SU-DHL-6 (cell line): ENCODE measurements around the gene OR4M2.
"Not testable (repeated sequence)": the region's sequence is repeated elsewhere in the genome, so short reads cannot be mapped to it uniquely, and the experiment has no call there.

Experiments used
- H2AFZ ChIP-seq: fragments of 200-600 bp; sonication (generic); 2 replicates; pipeline ENCODE4 v1.6.1; 2014; ENCODE audit warnings: low read depth, mild to moderate bottlenecking, moderate library complexity, mixed read lengths, antibody characterized with exemption, low read length; ENCODE audit not compliant: severe bottlenecking
- H3F3A ChIP-seq: fragments of 200-600 bp; shearing (Covaris generic); 2 replicates; pipeline ENCODE4 v1.6.0; 2016; ENCODE audit warnings: antibody characterized with exemption, mild to moderate bottlenecking; ENCODE audit not compliant: insufficient read depth
- H3K27ac ChIP-seq: fragments of 200-600 bp; sonication (generic); 2 replicates; pipeline ENCODE4 v1.5.1; 2016; ENCODE audit warnings: low read depth, mild to moderate bottlenecking, low read length, moderate library complexity, mixed read lengths
- H3K27me3 ChIP-seq: fragments of 200-600 bp; sonication (generic), shearing (Covaris generic); 2 replicates; pipeline ENCODE4 v1.6.0; 2014; ENCODE audit warnings: mild to moderate bottlenecking, low read length
- H3K36me3 ChIP-seq: fragments of 200-600 bp; sonication (generic); 2 replicates; pipeline ENCODE4 v1.6.1; 2014; ENCODE audit warnings: mild to moderate bottlenecking, low read length, mixed read lengths
- H3K4me2 ChIP-seq: fragments of 300-600, 200-600 bp; shearing (Covaris generic), sonication (generic); 2 replicates; pipeline ENCODE4 v1.6.0; 2014; ENCODE audit warnings: low read length, low read depth, mild to moderate bottlenecking; ENCODE audit not compliant: poor library complexity, severe bottlenecking
- H3K4me3 ChIP-seq: fragments of 200-600 bp; sonication (generic); 2 replicates; pipeline ENCODE4 v1.5.1; 2014; ENCODE audit warnings: antibody characterized with exemption, low read length, mild to moderate bottlenecking, mixed read lengths; ENCODE audit not compliant: insufficient read depth, poor library complexity, severe bottlenecking
- H3K79me2 ChIP-seq: fragments of 200-600 bp; sonication (generic); 2 replicates; pipeline ENCODE4 v1.6.1; 2014; ENCODE audit warnings: mild to moderate bottlenecking, low read length, moderate library complexity; ENCODE audit not compliant: insufficient read depth
- H3K9ac ChIP-seq: fragments of 200-600 bp; sonication (generic); 2 replicates; pipeline ENCODE4 v1.7.0; 2014; ENCODE audit warnings: mild to moderate bottlenecking, low read length
- H3K9me2 ChIP-seq: fragments of 200-600 bp; sonication (generic); replicated peaks from 2 replicates; pipeline ENCODE4 v1.6.1; 2014; ENCODE audit warnings: low read length; ENCODE audit not compliant: insufficient read depth
- H3K9me3 ChIP-seq: fragments of 200-600 bp; sonication (generic); 2 replicates; pipeline ENCODE4 v1.6.1; 2014; ENCODE audit warnings: low read length, mixed read lengths; ENCODE audit not compliant: insufficient read depth
- H4K20me1 ChIP-seq: fragments of 200-600 bp; sonication (generic); 2 replicates; pipeline ENCODE4 v1.6.1; 2014; ENCODE audit warnings: low read depth, mild to moderate bottlenecking, antibody characterized with exemption, low read length, moderate library complexity, mixed read lengths

Gene OR4M2, protein sequence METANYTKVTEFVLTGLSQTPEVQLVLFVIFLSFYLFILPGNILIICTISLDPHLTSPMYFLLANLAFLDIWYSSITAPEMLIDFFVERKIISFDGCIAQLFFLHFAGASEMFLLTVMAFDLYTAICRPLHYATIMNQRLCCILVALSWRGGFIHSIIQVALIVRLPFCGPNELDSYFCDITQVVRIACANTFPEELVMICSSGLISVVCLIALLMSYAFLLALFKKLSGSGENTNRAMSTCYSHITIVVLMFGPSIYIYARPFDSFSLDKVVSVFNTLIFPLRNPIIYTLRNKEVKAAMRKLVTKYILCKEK

DNA sequence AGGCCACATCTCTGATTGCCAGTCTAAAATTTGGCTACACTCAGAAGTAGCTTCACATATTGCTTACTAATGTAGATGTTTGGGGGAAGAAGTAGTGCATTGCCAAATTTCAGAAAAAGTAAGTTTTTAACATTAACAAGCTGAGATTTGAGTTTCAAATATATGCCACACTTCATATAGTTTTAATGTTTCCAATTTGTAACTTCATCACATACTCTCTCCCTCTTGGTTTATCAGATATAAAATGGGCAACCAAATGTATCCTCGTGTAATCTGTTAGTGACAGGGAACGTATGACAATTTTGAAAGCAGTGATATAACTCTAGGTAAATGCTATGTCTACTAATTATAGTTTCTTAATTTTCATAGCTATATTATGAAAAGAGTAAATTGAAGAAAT lies at the start of gene OR4M2:
Gene OR4M2 (plus strand): TSS at position 301 of the 400 bp plus-strand sequence. CDS start 98 bp downstream, at position 399.
- not testable (repeated sequence) for H3K4me3 ChIP-seq, H3F3A ChIP-seq, H3K9ac ChIP-seq, H4K20me1 ChIP-seq, H3K27me3 ChIP-seq, H3K79me2 ChIP-seq, H2AFZ ChIP-seq, H3K9me2 ChIP-seq, H3K27ac ChIP-seq, H3K4me2 ChIP-seq, H3K9me3 ChIP-seq, H3K36me3 ChIP-seq

DNA sequence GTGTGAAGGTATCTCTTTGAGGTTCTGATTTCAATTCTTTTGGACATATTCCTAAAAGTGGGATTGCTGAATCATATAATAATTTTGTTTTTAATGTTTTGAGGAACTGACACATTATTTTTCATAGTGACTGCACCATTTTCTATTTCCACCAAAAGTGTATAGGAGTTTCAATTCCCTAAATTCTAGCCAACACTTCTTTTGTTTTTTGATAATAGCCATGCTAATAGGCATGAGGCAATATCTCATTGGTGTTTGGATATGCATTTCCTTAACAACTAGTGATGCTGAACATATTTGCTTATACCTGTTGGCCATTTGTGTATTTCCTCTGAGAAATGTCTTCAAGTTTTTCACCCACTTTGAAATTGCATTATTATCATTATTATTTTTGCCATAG lies 11.1 kb upstream of the OR4M2 start:
- not testable (repeated sequence) for H3K36me3 ChIP-seq, H3K27ac ChIP-seq, H3K4me2 ChIP-seq, H2AFZ ChIP-seq, H3K4me3 ChIP-seq, H3K9me2 ChIP-seq, H3K9me3 ChIP-seq, H3K9ac ChIP-seq, H4K20me1 ChIP-seq, H3K79me2 ChIP-seq, H3K27me3 ChIP-seq, H3F3A ChIP-seq

DNA sequence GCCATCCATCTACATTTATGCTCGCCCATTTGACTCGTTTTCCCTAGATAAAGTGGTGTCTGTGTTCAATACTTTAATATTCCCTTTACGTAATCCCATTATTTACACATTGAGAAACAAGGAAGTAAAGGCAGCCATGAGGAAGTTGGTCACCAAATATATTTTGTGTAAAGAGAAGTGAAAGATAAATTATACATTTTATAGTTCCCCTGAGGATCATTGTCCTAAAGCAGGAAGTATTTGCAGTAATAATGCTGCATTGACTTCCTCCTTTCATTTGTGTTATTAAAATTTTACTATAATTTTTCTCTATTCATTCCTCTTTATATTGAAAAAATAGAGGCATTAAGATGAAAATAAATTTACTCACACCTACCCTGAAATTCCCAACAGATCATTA lies 1.1 kb downstream of the OR4M2 start:
- H3K27me3 ChIP-seq, H3K27ac ChIP-seq, H3K36me3 ChIP-seq, H2AFZ ChIP-seq, H3K9me3 ChIP-seq, H3K79me2 ChIP-seq, H3K4me2 ChIP-seq, H3K4me3 ChIP-seq, H4K20me1 ChIP-seq, H3F3A ChIP-seq, H3K9me2 ChIP-seq, H3K9ac ChIP-seq: not testable (repeated sequence)

DNA sequence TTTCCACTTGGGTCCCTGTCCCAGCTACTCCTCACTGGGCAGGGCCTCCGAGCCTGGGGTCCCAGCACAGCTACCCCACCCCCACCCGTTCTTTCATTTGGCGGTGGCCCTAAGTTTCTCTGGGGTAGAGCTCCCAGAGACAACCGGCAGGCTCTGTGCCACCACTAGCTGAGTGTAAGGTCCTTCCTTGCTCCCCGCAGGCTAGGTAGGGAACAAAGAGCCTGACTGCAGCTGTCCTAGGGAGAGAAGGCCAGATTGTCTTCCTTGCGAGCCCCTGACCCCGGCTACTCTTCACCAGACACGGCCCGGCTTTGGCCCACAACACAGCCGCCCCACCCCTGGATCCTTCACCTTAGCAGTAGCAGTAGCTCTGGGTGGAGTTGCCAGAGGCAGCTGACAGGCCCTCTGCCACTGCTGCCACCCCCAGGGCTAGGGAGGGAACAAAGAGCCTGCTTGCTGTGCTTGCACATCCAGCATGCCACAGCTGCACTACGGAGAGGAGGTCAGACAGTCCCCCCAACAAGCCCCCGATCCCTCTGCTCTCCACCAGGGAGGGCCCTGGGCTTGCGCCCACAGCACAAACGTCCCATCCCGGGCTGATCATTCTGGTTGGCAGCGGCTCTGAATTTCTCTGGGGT lies 18.4 kb downstream of the OR4M2 start:
- H3K27ac ChIP-seq, H3K9me3 ChIP-seq, H3K27me3 ChIP-seq, H2AFZ ChIP-seq, H3K79me2 ChIP-seq, H4K20me1 ChIP-seq, H3K9ac ChIP-seq, H3K9me2 ChIP-seq, H3K36me3 ChIP-seq, H3F3A ChIP-seq, H3K4me3 ChIP-seq, H3K4me2 ChIP-seq: not testable (repeated sequence)

DNA sequence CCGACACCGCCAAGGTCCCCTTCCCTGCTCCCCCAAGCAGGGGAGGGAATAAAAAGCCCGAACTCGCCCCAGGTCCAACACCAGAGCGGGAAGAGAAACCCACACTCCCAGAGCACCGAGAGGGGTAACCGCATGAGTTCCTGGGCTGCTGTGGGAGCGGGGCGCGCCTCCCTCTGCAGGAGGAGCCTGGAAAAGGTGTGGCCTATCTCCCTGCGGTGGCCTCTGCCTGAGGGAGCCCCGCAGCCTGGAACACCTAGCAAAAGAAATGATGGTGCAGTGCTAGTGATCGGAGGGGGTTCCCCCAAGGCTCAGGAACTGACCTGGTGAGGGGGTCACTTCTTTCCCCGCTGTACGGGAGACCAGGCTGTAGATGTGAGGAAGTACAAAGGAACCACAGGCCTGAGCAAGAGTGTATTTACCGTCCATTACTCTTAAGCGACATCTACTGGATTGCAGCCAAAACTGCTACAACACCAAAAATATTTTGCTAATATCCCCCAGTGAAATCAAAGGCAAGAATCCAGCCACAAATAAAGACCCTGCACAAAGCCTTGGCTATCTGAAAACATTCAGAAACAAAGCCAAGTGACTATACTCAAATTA lies 19.1 kb downstream of the OR4M2 start:
- H3K9me3 ChIP-seq, H2AFZ ChIP-seq, H4K20me1 ChIP-seq, H3K9ac ChIP-seq, H3K4me3 ChIP-seq, H3K79me2 ChIP-seq, H3F3A ChIP-seq, H3K27ac ChIP-seq, H3K36me3 ChIP-seq, H3K4me2 ChIP-seq, H3K27me3 ChIP-seq, H3K9me2 ChIP-seq: not testable (repeated sequence)

DNA sequence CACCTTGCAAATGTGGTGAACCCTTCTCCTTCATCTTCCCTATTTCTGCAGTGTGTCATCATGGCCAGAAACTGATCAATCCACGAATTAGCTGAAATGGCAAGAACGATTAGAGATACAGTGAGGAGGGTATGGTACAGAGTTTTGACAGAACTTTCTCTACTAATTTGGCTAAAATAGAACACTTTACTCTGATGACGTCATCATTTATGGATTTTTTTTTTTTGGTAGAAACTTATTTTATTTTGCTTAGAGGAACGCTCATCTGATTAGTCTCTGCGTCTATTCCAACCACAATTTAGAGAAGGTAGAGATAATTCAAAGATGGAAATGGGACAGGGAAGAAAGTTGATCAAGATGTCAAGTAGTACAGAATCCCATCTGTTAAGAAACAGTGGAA lies 41.7 kb downstream of the OR4M2 start:
- H3K9me3 ChIP-seq, H4K20me1 ChIP-seq, H3K27ac ChIP-seq, H2AFZ ChIP-seq, H3K9me2 ChIP-seq, H3F3A ChIP-seq, H3K9ac ChIP-seq, H3K4me2 ChIP-seq, H3K27me3 ChIP-seq, H3K4me3 ChIP-seq, H3K79me2 ChIP-seq, H3K36me3 ChIP-seq: not testable (repeated sequence)
